GM23338 (cell line): Measurements from ENCODE around the gene AP1M1. TPM values are rescaled to one million over a fixed set of nuclear protein-coding genes. Genes with fewer than 3 reads are reported as not detected.

Experiments used
- ATAC-seq: fragments of 200-7000 bp; cut with Tn5 transposase; 3 replicates; pipeline ENCODE4 v1.9.1; 2020
- DNase-seq: peaks from one replicate; pipeline ENCODE4 v3.0.0-alpha.2; 2015; ENCODE audit warnings: low spot score
- H2AFZ ChIP-seq: fragments of 200-600 bp; sonication (generic); 2 replicates; pipeline ENCODE4 v1.8.0; 2016; ENCODE audit warnings: antibody characterized with exemption, mild to moderate bottlenecking, moderate library complexity
- H3F3A ChIP-seq: fragments of 200-600 bp; sonication (generic); replicated peaks from 2 replicates; pipeline ENCODE4 v1.8.0; 2017; ENCODE audit warnings: antibody characterized with exemption, mixed run types, low read depth
- H3K27ac ChIP-seq: fragments of 200-600 bp; sonication (generic); 2 replicates; pipeline ENCODE4 v1.6.1; 2016; ENCODE audit warnings: low read depth
- H3K27me3 ChIP-seq: fragments of 200-600 bp; sonication (generic); 2 replicates; pipeline ENCODE4 v1.8.0; 2016; ENCODE audit warnings: mild to moderate bottlenecking, mixed run types, moderate library complexity; ENCODE audit not compliant: insufficient read depth
- H3K36me3 ChIP-seq: fragments of 200-600 bp; sonication (generic); 2 replicates; pipeline ENCODE4 v1.8.0; 2016; ENCODE audit warnings: mild to moderate bottlenecking; ENCODE audit not compliant: insufficient read depth
- H3K4me1 ChIP-seq: fragments of 200-600 bp; sonication (generic); 2 replicates; pipeline ENCODE4 v1.8.0; 2016; ENCODE audit warnings: mild to moderate bottlenecking, moderate library complexity; ENCODE audit not compliant: insufficient read depth
- H3K4me2 ChIP-seq: fragments of 200-600 bp; sonication (generic); 2 replicates; pipeline ENCODE4 v1.7.1; 2017; ENCODE audit warnings: mixed run types
- H3K4me3 ChIP-seq: fragments of 200-600 bp; sonication (generic); 2 replicates; pipeline ENCODE4 v1.6.1; 2016; ENCODE audit warnings: mixed run types
- H3K79me2 ChIP-seq: fragments of 200-600 bp; sonication (generic); replicated peaks from 2 replicates; pipeline ENCODE4 v1.8.0; 2017; ENCODE audit warnings: mild to moderate bottlenecking; ENCODE audit not compliant: insufficient read depth
- H3K9me2 ChIP-seq: fragments of 200-600 bp; sonication (generic); 2 replicates; pipeline ENCODE4 v1.8.0; 2017; ENCODE audit not compliant: insufficient read depth
- H4K20me1 ChIP-seq: fragments of 200-600 bp; sonication (generic); replicated peaks from 2 replicates; pipeline ENCODE4 v1.8.0; 2017; ENCODE audit warnings: mild to moderate bottlenecking; ENCODE audit not compliant: insufficient read depth
- H3K27ac Mint-ChIP-seq: 2 replicates; pipeline ENCODE4 v1.8.0; 2020; ENCODE audit warnings: inconsistent platforms, mild to moderate bottlenecking, moderate library complexity, mixed read lengths
- H3K27me3 Mint-ChIP-seq: 3 replicates; pipeline ENCODE4 v1.8.0; 2022; ENCODE audit warnings: low read depth, mild to moderate bottlenecking, moderate library complexity, mixed read lengths, inconsistent platforms; ENCODE audit not compliant: insufficient read depth, poor library complexity
- H3K36me3 Mint-ChIP-seq: 3 replicates; pipeline ENCODE4 v1.8.0; 2021; ENCODE audit warnings: low read depth, mild to moderate bottlenecking, inconsistent platforms, moderate library complexity, mixed read lengths
- H3K4me1 Mint-ChIP-seq: 3 replicates; pipeline ENCODE4 v1.8.0; 2020; ENCODE audit warnings: mild to moderate bottlenecking, inconsistent platforms, mixed read lengths
- H3K4me3 Mint-ChIP-seq: 3 replicates; pipeline ENCODE4 v1.8.0; 2021; ENCODE audit warnings: moderate library complexity, mild to moderate bottlenecking, inconsistent platforms, mixed read lengths
- H3K9me3 Mint-ChIP-seq: 3 replicates; pipeline ENCODE4 v1.8.0; 2020; ENCODE audit warnings: moderate library complexity, mild to moderate bottlenecking, inconsistent platforms, mixed read lengths
- EZH2 ChIP-seq: fragments of 200-600 bp; sonication (generic); IDR thresholded peaks from one replicate; pipeline ENCODE4 v1.8.0; 2017; ENCODE audit warnings: antibody characterized with exemption, mild to moderate bottlenecking, low read depth; ENCODE audit not compliant: unreplicated experiment
- EZH2phosphoT487 ChIP-seq: fragments of 200-600 bp; sonication (generic); IDR thresholded peaks from one replicate; pipeline ENCODE4 v1.8.1; 2018; ENCODE audit warnings: antibody characterized with exemption; ENCODE audit not compliant: unreplicated experiment
- REST ChIP-seq: IDR thresholded peaks from one replicate; pipeline ENCODE4 v1.6.1; 2018; ENCODE audit warnings: antibody characterized with exemption; ENCODE audit not compliant: unreplicated experiment
- ZNF462 ChIP-seq: fragments of 250-450 bp; sonication (Bioruptor Pico); IDR thresholded peaks from 2 replicates; pipeline ENCODE4 v1.5.0; 2020; ENCODE audit warnings: mild to moderate bottlenecking, moderate library complexity
- polyA plus RNA-seq: library from polyadenylated mRNA; unstranded; fragments of >200 nt; fragmentation: Nextera tagmentation; extraction: Ambion mirVana; gene quantifications from 2 replicates; pipeline ENCODE4 v1.2.1, GENCODE V29; 2016
- total RNA-seq: library from RNA; depleted of rRNA; stranded (reverse); fragments of >200 nt; shearing (Covaris generic); gene quantifications from 2 replicates; pipeline ENCODE4 v1.2.3, GENCODE V29; 2014

Gene AP1M1
- total and polyA plus RNA-seq, 2 experiments from 2014 or later = 22.0 to 32.0 TPM

- TF ChIP-seq ZNF462 (CRISPR knock-in tag) = no peak
These were observed 50.8 kb downstream of the AP1M1 start (continued) for GRCh38 chr19:16248380-16249023.

GRCh38 chr19:16249826-16250404, 52.2 kb downstream of the AP1M1 start:
- Histone ChIP-seq H3K36me3 (no peaks in the 10 kb centered on the region), H3K79me2 (no peaks in the 10 kb centered on the region), H3K4me2 (no peak overlapping the region), H4K20me1 (no peaks in the 10 kb centered on the region), H3K9me2 (no peaks in the 10 kb centered on the region), H3K27me3 (no peaks in the 10 kb centered on the region), H2AFZ (no peak overlapping the region), H3K4me3 (no peak overlapping the region), H3K27ac (no peak overlapping the region), H3K4me1 (no peaks in the 10 kb centered on the region), H3F3A (no peaks in the 10 kb centered on the region)
- DNase-seq (no peak), ATAC-seq (no peak)
- no peak overlapping the region for H3K4me3 Mint-ChIP-seq
- TF ChIP-seq REST (no peak), EZH2 (no peak), EZH2phosphoT487 (no peak), ZNF462 (CRISPR knock-in tag) (no peak)
- peaks cover 2% of the 10 kb centered on the region; the same call in 1 of the 3 replicates for H3K4me1 Mint-ChIP-seq
- H3K36me3 Mint-ChIP-seq = no peaks in the 10 kb centered on the region; the same call in 2 of the 3 replicates
- H3K9me3 Mint-ChIP-seq = no peaks in the 10 kb centered on the region
- peaks cover 7% of the 10 kb centered on the region for H3K27me3 Mint-ChIP-seq
- no peak overlapping the region for H3K27ac Mint-ChIP-seq
